Measurements from ENCODE around the gene CISD2. TPM values are rescaled to one million over a fixed set of nuclear protein-coding genes. Genes with fewer than 3 reads are reported as not detected.

The CISD2 gene
- total RNA-seq, 1 donor from 2014 or later, result 48.5 TPM

DNA sequence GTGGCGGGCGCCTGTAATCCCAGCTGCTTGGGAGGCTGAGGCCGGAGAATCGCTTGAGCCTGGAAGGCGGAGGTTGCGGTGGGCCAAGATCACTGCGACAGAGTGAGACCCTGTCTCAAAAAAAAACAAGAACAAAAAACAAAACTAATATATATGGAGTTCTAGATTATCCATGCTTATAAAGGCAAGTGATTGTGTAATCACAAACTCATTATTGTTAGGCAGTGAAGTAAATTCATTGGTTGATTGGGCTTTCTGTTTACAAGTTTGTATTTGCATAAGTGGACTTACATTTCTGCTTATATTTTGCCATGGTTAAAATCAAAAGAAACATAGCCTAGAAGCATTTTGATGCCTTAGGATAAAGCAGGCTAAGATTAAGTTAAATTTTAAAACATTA is 39.0 kb upstream of the CISD2 start:
- Mint-ChIP-seq H3K4me1 (peaks cover 25% of the 10 kb centered on the region), H3K27ac (no peak overlapping the region), H3K4me3 (no peak overlapping the region), H3K36me3 (ENCODE audit: low read depth) (peaks cover 1% of the 10 kb centered on the region), H3K27me3 (no peaks in the 10 kb centered on the region), H3K9me3 (no peaks in the 10 kb centered on the region)
- intact Hi-C loops (cut with micrococcal nuclease), result loop anchor here (2.0 to 5.0 kb wide), 4 partner anchors 179 to 398 kb away; no protein-coding TSS in a partner anchor
- DNase-seq, result no peak

DNA sequence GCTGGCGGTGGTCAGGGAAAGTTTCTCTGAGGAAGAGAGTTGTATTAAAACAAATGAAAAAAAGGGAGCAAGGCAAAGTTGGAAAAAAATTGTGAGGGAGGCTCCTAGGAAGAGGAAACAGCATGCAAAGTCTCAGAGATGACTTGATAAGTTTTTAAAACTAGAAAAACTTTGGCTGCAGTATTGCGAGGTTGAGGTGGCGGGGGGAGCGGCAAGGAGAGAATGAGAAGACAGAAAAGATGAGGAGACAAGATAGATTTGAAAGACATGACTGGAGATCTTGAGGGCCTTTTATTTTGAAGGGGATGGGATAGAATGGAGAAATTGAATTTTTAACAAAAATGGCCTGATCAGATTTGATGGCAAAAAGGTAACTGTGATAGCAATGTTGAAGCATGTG is 36.7 kb upstream of the CISD2 start:
- intact Hi-C loops (cut with micrococcal nuclease), result no loop called here
- peak; percentile 54 for DNase-seq
- Mint-ChIP-seq H3K27me3 (no peaks in the 10 kb centered on the region), H3K36me3 (ENCODE audit: low read depth) (peaks cover 3% of the 10 kb centered on the region), H3K27ac (peak overlapping the region; percentile 43), H3K4me1 (peaks cover 27% of the 10 kb centered on the region), H3K4me3 (no peak overlapping the region), H3K9me3 (no peaks in the 10 kb centered on the region)

DNA sequence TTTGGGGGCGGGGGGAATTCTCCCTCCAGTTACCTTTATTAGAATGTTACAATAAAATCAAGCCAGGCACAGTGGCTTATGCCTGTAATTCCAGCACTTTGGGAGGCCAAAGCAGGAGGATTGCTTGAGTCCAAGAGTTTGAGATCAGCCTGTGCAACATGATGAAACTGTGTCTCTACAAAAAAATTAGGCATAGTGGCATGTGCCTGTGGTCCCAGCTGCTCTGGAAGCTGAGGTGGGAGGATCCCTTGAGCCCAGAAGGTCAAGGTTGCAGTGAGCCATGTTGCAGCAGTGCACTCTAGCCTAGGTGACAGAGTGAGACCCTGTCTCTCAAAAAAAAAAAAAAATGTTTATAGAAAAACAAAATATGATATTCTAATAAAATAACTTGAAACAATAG is 36.1 kb upstream of the CISD2 start:
- no peaks in the 10 kb centered on the region for H3K9me3 Mint-ChIP-seq
- H3K4me1 Mint-ChIP-seq, result peaks cover 27% of the 10 kb centered on the region
- no peaks in the 10 kb centered on the region for H3K27me3 Mint-ChIP-seq
- intact Hi-C loops (cut with micrococcal nuclease), result no loop called here
- DNase-seq, result no peak
- peaks cover 3% of the 10 kb centered on the region for H3K36me3 Mint-ChIP-seq (ENCODE audit: low read depth)
- no peak overlapping the region for H3K27ac Mint-ChIP-seq
- H3K4me3 Mint-ChIP-seq, result no peak overlapping the region

DNA sequence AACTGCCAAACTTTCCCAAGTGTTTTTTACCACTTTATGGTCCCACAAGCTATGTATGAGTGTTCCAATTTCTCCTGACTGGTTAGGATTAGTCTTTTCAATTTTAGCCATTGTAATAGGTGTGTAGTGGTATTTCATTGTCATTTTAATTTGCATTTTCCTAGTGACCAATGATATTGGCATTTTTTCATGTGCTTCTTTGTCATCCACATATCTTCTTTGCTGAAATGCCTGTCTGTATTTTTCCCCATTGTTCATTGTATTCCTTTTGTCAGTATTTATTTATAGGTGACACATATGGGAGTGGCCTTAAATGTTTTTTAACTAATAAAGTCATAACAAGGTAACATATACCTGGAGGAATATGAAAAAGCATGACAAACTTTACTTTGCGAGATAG is 32.2 kb upstream of the CISD2 start:
- Mint-ChIP-seq H3K27me3 (no peaks in the 10 kb centered on the region), H3K4me1 (peaks cover 22% of the 10 kb centered on the region), H3K27ac (no peak overlapping the region), H3K9me3 (peaks cover 5% of the 10 kb centered on the region), H3K36me3 (ENCODE audit: low read depth) (peaks cover 11% of the 10 kb centered on the region), H3K4me3 (no peak overlapping the region)
- DNase-seq, result no peak
- intact Hi-C loops (cut with micrococcal nuclease), result no loop called here

DNA sequence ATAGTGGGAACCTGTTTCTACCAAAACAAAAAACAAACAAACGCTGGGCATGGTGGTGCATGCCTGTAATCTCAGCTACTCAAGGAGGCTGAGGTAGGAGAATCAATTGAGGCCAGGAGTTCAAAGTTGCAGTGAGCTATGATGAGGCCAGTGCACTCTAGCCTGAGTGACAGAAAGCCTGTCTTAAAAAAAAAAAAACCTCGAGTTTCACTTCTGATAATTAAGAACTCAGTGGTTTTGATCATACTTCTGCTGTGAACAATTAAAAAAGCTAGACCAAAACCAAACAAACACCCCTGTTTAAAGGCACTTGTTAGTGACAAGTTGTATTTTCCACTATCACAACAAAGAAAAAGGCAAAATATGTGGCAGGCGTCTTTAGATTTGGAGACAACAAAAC is 26.4 kb upstream of the CISD2 start:
- Mint-ChIP-seq H3K36me3 (ENCODE audit: low read depth) (peaks cover 20% of the 10 kb centered on the region), H3K9me3 (peaks cover 5% of the 10 kb centered on the region), H3K27ac (no peak overlapping the region), H3K4me1 (peaks cover 8% of the 10 kb centered on the region), H3K27me3 (no peaks in the 10 kb centered on the region), H3K4me3 (no peak overlapping the region)
- intact Hi-C loops (cut with micrococcal nuclease), result no loop called here
- DNase-seq, result no peak

DNA sequence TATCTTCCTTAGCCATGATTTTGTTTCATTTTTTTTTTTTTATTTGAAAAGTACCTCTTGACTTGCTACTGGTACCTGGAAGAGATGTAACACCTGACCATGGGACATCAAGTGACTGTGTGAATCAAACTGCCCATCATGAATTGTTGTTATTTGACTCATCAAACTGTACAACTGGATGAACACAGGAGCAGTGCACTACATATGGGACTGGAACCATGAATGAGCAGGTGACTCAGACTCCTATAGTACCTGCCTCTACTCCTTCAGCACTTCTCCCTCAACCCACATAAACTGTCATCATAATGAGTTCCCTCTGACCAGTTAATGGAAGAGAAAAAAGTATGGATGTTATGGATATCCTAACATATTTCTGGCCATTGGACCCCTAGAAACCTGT is 25.5 kb upstream of the CISD2 start:
- Mint-ChIP-seq H3K27ac (no peak overlapping the region), H3K9me3 (peaks cover 5% of the 10 kb centered on the region), H3K4me3 (no peak overlapping the region), H3K27me3 (no peaks in the 10 kb centered on the region), H3K4me1 (peaks cover 6% of the 10 kb centered on the region), H3K36me3 (ENCODE audit: low read depth) (peaks cover 18% of the 10 kb centered on the region)
- no peak for DNase-seq
- intact Hi-C loops (cut with micrococcal nuclease), result no loop called here

DNA sequence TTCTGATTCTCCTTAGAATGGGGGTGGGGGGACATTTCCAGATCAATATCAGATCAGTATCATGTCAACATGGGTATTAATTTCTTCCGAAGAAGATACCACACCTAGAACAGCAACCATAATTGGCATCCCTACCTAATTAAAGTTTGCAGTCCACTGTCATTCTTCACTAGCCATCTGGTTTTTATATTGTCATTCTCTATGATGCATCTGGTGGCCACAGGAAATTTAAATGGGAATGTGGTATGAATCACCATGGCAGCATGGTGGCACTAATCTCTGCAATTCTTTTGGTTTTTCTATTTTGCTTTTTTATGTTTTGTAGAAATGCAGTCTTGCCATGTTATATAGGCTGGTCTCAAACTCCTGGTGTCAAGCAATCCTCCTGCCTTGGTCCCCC is 24.9 kb upstream of the CISD2 start:
- no peak for DNase-seq
- Mint-ChIP-seq H3K27me3 (no peaks in the 10 kb centered on the region), H3K27ac (no peak overlapping the region), H3K4me3 (no peak overlapping the region), H3K4me1 (peaks cover 2% of the 10 kb centered on the region), H3K9me3 (peaks cover 5% of the 10 kb centered on the region), H3K36me3 (ENCODE audit: low read depth) (peaks cover 17% of the 10 kb centered on the region)
- intact Hi-C loops (cut with micrococcal nuclease), result no loop called here

DNA sequence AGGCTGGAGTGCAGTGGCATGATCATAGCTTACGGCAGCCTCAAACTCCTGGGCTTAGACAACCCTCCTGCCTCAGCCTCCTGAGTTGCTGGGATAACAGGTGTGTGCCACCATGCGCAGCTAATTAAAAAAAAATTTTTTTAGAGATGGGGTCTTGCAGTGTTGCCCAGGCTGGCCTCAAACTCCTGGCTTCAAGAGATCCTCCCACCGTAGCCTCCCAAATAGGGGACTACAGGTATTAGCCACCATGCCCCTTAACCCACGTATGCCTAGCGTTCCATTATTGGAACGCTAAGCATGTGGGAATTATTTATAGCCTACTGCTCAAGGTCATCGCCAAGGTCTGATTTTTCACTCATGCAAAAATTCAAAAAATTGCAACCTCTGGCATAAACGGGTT is 21.1 kb upstream of the CISD2 start:
- no peaks in the 10 kb centered on the region for H3K27me3 Mint-ChIP-seq
- intact Hi-C loops (cut with micrococcal nuclease), result no loop called here
- H3K4me3 Mint-ChIP-seq, result no peak overlapping the region
- no peak overlapping the region for H3K27ac Mint-ChIP-seq
- H3K4me1 Mint-ChIP-seq, result peaks cover 5% of the 10 kb centered on the region
- peaks cover 3% of the 10 kb centered on the region for H3K9me3 Mint-ChIP-seq
- H3K36me3 Mint-ChIP-seq (ENCODE audit: low read depth), result peaks cover 8% of the 10 kb centered on the region
- no peak for DNase-seq

DNA sequence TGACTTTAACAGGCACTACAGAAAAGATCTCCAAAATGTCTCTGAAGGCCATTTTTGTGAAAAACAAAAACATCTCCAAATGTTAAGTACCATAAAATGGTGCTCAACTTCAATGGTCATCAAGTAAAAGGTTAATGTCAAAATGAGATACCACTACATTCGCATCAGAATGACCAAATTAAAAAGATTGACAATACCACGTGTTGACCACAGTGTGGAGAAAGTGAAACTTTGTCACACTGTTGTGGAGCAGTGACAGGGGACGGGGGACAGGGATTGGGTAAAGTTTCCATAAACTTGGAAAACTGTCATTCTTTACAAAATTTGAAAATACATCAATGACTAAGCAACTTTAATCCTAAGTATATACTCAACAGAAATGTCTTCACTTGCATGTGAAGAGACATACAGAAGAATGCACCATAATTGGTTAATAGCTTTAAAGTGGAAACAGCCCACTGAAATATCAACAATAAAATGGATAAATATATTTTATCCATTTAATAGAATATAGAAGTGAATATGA is 19.1 kb upstream of the CISD2 start:
- DNase-seq, result no peak
- peaks cover 8% of the 10 kb centered on the region for H3K36me3 Mint-ChIP-seq (ENCODE audit: low read depth)
- H3K4me3 Mint-ChIP-seq, result no peak overlapping the region
- H3K27me3 Mint-ChIP-seq, result no peaks in the 10 kb centered on the region
- H3K27ac Mint-ChIP-seq, result no peak overlapping the region
- peaks cover 5% of the 10 kb centered on the region for H3K4me1 Mint-ChIP-seq
- intact Hi-C loops (cut with micrococcal nuclease), result no loop called here
- peaks cover 3% of the 10 kb centered on the region for H3K9me3 Mint-ChIP-seq

DNA sequence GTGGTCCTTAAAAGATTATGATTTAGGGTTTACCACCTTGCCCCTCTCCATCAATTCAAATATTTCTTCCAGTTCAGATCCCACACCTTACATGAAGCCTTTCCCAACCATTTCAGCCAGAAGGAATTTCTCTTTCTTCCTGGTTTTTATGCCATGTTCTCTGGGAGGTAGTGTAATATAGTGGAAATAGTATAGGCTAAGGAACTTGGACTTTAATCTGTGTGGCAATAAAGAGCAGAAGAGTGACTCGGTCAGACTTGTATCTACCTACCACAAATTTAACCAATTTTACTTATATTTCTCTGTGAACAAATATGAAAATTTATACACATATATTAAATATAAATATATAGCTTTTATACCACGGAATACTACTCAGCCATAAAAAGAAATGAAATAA is 18.4 kb upstream of the CISD2 start:
- Mint-ChIP-seq H3K27me3 (no peaks in the 10 kb centered on the region), H3K4me1 (peaks cover 5% of the 10 kb centered on the region), H3K27ac (no peak overlapping the region), H3K9me3 (peaks cover 3% of the 10 kb centered on the region), H3K36me3 (ENCODE audit: low read depth) (peaks cover 8% of the 10 kb centered on the region), H3K4me3 (no peak overlapping the region)
- intact Hi-C loops (cut with micrococcal nuclease), result no loop called here
- no peak for DNase-seq

DNA sequence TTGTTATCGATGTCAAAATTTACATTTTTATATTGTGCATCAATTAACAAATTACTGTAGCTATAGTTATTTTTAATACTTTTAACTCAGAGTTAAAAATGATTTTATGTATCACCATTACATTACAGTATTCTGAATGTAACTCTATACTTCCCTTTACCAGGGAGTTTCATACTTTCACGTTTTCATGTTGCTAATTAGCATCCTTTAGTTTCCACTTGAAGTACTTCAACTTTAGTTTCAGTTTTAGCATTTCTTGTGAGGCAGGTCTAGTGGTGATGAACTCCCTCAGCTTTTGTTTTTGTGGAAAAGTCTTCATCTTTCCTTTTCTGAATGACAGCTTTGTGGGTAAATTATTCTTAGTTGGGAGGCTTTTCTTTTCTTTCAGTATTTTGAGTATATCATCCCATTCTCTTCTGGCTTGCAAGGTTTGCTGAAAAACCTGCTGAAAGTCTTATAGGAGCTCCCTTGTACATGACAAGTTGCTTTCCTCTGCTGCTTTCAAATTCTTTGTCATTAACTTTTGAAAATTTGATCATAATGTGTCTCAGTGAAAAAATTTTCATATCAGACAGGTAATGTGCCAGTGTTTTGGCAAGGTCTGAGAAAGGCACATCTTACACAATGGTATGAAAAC is 9.8 kb upstream of the CISD2 start:
- Mint-ChIP-seq H3K27me3 (no peaks in the 10 kb centered on the region), H3K9me3 (peaks cover 25% of the 10 kb centered on the region)

DNA sequence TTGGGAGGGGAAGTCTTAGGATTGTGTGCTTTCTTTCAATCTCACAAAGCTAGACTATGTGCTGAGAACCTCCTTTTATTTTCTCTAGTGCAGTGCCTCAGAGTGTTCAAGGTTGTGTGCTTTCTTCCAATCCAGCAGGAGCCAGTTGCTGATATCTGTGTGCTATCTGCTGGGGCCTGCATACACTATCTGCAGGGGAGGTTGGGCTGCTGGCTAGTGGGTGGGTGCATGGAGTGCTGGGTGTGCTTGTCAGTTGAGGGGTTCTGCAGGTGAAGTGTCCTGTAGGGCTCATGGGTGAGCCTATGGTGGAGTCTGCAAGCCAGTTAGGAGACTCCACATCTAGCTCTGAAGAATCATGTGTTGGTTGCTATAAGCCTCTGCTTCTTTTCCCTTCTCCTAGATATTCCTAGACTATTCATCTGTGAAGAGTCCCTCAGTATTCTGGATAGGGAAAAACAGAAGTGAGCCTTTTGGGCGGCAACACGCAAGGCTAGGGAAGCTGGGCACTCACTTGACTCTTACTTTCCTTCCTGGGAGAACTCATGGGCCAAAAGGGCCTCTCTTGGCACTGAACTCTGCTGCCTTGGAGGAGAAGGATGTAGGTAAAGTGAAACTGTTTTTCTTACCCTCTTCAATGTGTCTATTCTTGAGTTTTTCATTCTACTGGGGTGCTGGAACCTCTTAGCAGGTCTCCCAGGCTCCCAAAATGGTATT is 8.0 kb upstream of the CISD2 start:
- Mint-ChIP-seq H3K27me3 (no peaks in the 10 kb centered on the region), H3K4me3 (no peak overlapping the region), H3K27ac (no peak overlapping the region), H3K4me1 (peaks cover 24% of the 10 kb centered on the region), H3K36me3 (ENCODE audit: low read depth) (peaks cover 58% of the 10 kb centered on the region), H3K9me3 (peaks cover 27% of the 10 kb centered on the region)
- DNase-seq, result no peak
- intact Hi-C loops (cut with micrococcal nuclease), result no loop called here

More for the DNA sequence above, 9.8 kb upstream of the CISD2 start:
- no peak for DNase-seq
- no peak overlapping the region for H3K27ac Mint-ChIP-seq
- intact Hi-C loops (cut with micrococcal nuclease), result no loop called here
- peaks cover 46% of the 10 kb centered on the region for H3K36me3 Mint-ChIP-seq (ENCODE audit: low read depth)
- H3K4me3 Mint-ChIP-seq, result no peak overlapping the region
- peaks cover 6% of the 10 kb centered on the region for H3K4me1 Mint-ChIP-seq

DNA sequence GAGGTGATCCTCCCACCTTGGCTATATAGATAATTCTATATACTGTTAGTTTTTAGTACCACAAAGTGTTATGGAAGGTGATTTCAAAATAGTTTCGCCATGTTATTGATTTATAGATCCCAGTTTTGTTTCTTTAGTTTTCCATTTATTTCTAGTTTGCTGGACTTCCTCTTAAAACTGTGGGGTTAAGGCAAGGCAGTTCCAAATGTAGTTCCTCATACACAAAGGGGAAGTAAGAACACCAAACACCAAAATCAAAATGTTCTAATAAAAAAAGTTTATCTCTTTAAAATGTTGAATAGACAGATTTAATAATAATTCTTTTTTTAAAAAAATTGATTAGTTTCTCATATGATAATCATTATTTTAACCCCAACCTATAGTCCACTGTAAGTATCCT is 6.8 kb upstream of the CISD2 start:
- Mint-ChIP-seq H3K9me3 (peaks cover 27% of the 10 kb centered on the region), H3K27ac (no peak overlapping the region), H3K4me1 (peaks cover 33% of the 10 kb centered on the region), H3K27me3 (no peaks in the 10 kb centered on the region), H3K36me3 (ENCODE audit: low read depth) (peaks cover 59% of the 10 kb centered on the region), H3K4me3 (no peak overlapping the region)
- intact Hi-C loops (cut with micrococcal nuclease), result no loop called here
- DNase-seq, result no peak

DNA sequence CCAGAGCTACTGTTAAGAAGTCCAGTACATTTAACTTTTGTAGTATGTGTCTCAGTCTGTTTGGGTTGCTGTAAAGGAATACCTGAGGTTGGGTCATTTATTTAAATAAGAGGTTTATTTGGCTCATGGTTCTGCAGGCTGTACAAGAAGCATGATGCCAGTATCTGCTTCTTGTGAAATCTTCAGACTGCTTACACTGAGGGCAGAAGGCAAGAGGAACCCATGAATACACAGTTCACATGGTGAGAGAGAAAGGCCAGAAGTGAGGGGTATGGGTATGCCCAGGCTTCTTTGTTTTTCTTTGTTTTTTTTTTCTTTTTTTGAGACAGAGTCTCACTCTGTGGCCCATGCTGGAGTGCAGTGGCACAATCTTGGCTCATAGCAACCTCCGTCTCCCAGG is 6.0 kb upstream of the CISD2 start:
- Mint-ChIP-seq H3K36me3 (ENCODE audit: low read depth) (peaks cover 58% of the 10 kb centered on the region), H3K27me3 (no peaks in the 10 kb centered on the region), H3K4me1 (peaks cover 39% of the 10 kb centered on the region), H3K9me3 (peaks cover 27% of the 10 kb centered on the region), H3K27ac (no peak overlapping the region), H3K4me3 (no peak overlapping the region)
- peak; percentile 40 for DNase-seq
- intact Hi-C loops (cut with micrococcal nuclease), result no loop called here

Data from activated CD4-positive, alpha-beta T cell treated with anti-CD3 and anti-CD28 coated beads, Interleukin-2, amount 10 ng/mL, durations not matched to agents 24 days and 14 days (primary cell).